Measurements from ENCODE around the gene HTT.

HTT gene

DNA sequence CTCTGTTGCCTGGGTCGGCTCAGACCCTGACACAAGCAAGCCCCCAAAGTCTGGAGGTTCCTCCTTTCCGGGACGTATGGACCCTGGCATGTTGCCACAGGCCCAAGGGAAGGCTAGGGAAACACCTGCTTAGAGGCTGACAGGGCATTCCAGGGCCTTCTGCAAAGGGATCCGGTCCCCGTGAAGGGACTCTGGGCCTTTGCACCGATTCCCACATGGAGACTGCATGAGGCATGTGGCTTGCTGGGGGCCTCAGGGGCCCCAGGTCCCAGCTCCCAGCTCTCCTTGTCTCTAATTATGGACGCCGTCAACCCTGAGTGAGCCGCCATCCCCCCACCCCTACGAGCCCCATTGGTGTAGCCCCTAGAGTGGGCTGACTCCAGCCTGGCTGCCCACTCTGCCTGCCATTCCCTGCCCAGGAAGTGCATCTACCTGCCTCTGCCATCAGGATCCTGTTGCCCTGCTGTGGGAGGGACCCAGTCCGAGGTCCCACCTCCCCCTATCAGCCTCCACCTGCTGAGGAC lies 214.2 kb downstream of the HTT start:
- DNase-seq (ENCODE audit: low read depth, low spot score), result no peak

DNA sequence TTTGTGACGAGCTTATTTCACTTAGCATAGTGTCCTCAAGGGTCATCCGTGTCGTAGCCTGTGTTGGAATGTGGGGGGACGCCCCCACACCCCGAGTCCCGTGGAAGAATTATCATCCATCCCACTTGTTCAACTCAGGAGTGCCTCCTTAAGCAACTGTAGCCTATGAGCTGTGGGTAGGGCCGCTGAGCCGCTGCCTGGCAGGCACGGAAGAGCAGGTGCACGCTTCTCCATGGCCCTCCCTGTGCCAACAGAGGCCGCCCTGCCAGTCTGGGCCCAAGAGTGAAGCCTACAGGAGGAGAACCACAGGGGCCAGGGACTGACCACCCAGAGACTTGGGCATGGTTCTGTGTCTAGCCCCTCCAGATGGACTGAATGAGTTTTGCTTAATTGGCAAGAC lies 216.0 kb downstream of the HTT start:
- no peak for DNase-seq (ENCODE audit: low read depth, low spot score)

DNA sequence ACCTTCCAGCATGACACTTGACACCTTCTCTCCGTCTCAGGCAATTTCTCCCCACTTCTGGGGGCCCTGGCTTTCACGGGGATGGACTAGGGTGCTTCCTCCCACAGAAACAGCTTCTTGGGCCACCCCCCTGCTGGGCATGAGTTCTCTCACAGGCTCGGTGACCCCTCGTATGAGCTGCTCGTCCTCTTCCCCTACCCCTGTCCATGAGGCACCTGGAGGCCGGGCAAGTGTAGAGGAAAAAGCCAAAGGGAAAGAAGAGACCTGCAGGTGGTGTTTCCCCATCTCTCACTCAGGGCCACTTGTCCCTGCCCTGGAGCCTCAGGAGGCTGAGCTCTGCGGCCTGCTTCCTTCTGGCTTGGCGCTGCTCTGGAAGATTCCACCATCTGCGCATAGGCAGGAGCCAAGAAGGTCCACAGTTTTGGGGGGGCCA lies 216.4 kb downstream of the HTT start:
- DNase-seq (ENCODE audit: low read depth, low spot score), result no peak

DNA sequence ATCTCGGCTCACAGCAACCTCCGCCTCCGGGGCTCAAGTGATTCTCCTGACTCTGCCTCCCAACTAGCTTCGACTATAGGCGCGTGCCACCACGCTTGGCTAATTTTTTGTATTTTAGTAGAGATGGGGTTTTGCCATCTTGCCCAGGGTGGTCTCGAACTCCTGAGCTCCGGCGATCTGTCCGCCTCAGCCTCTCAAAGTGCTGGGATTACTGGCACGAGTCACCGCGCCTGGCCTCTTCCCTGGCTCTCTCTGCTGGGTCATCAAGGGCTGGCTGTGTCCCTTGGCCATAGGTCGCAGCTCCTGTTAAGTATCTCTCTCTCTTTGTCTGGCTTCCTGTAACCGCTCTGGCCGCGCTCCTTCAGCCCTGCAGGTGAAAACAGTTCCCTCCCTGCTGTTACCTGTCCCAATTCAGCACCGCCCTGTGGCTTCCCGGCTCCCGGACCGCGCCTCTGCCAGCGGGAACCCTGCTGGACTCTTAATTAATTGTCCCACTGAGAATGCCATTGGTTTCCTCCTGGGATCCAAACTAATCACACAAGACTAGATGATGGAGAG lies 217.0 kb downstream of the HTT start:
- no peak for DNase-seq (ENCODE audit: low read depth, low spot score)

DNA sequence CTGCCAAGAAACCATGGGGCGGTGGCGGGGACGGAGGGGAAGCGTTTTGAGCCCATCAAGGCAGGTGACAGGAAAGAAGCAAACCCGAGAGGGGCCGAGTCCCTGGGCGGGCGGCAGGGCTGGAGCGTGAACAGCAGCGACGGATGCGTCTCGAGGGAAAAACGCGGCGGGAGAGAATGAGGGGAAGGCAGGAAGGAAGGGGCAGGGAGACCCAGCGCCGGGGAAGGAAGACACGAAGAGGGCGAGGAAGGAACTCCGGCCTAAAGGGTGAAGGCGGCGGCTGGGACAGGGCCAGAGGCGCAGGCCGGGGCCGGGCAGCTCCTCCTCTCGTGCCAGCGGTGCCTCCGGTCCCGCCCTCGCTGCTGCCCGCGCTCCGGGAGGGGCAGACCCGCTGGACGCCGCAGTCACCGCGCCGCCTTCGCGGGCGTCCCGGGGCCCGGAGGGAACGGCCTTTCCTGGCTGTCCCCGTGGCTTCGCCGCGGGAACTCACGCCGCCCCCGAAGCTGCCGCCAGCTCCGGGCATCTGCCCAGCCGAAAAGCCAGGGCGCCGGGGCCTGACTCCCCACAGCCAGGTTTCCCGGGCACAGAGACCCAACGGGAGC lies 217.6 kb downstream of the HTT start:
- DNase-seq (ENCODE audit: low read depth, low spot score), result no peak

DNA sequence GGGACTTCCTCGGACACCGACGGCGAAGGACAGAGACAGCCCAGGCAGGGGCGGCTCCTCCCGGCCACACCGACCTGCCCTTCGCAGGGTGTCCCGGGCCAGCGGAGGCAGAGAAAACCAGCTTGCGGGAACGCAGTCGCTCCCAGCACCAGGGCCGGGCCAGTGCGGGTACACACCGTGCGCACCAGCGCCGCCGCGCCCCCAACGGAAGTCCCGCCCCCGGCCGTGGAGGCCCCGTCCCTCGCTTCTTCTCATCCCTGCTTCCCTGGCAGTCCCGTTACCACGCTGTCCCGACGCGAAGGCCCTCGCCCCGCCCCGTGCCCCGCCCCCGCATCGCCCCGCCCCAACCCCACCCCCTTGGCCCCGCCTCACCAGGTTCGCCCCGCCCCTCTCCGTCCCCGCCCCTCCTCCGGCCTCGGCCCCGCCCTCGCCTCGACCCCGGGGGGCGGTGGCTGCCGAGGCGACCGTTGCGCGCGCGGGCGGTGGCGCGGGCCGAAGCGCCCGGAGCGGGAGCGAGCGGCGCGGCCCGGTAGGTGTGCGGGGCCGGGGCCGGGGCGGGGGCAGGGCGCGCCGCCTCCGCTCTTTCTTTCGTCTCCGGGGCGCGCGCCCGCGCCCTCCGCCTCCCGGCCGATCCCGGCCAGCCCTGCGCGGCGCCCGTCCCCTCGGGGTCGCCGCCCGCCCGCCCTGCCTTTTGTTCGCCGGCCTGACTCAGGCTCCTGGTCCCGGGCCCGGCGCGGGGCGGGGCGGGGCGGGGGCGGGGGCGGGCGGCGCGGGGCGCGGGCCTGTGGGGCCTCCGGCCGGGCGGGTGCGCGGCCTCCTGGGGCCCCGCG lies 218.3 kb downstream of the HTT start, which contains the start of gene RGS12:
Gene RGS12, plus strand, starts transcription at position 451 of the 830 bp plus-strand sequence. CDS start 23,150 bp downstream, outside the sequence.
- DNase-seq (ENCODE audit: low read depth, low spot score), result peak; percentile 71

All from brain pericyte (primary cell).